ENCODE data around the gene SHB. TPM values are rescaled to one million over a fixed set of nuclear protein-coding genes. Genes with fewer than 3 reads are reported as not detected.

The SHB gene
- total RNA-seq, 4 donors from 2014 or later = 18.4 to 27.5 (median 22.0) TPM

DNA sequence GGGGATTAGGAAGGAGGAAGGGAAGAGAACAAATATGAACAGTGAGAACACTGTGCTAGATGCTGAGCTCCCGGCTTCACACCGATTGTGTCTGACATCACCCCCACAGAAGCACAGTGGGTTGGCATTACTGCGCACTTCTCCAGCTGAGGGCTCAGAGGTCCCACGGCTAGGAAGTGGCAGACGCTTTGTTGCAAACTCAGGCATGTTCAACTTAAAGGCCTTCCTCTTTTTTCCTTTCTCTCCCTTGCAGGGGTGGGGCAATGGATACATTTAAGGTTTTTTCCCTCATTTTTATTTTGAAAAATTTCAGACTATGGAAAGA is 15.5 kb upstream of the SHB start:
- no peak for DNase-seq
- WGBS, 2 donors = 70 to 73% methylated on average over 5 of the region's 5 CpGs
- H3K4me3 ChIP-seq (replicated peaks in 1 of 3) = no peak overlapping the region
- no peaks in the 10 kb centered on the region for H3K27me3 ChIP-seq
- no peaks in the 10 kb centered on the region for H3K36me3 ChIP-seq
- H3K4me1 ChIP-seq = no peaks in the 10 kb centered on the region
- no peaks in the 10 kb centered on the region for H3K9me3 ChIP-seq
- H3K27ac ChIP-seq = no peak overlapping the region
- intact Hi-C loops (cut with DNase I) = loop anchor here (10.0 kb wide), 1 partner anchor 270 kb away; no protein-coding TSS in a partner anchor
- TF ChIP-seq POLR2A (IDR thresholded peaks at IDR 0.05) (no peak), CTCF (IDR thresholded peaks at IDR 0.05) (no peak)

GRCh38 chr9:38083858-38084555 is 15.0 kb upstream of the SHB start:
- no peaks in the 10 kb centered on the region for H3K4me1 ChIP-seq
- intact Hi-C loops (cut with DNase I) = loop anchor here (10.0 kb wide), 1 partner anchor 271 kb away; no protein-coding TSS in a partner anchor
- no peak overlapping the region for H3K27ac ChIP-seq
- H3K27me3 ChIP-seq = no peaks in the 10 kb centered on the region
- WGBS, 2 donors = 90 to 92% methylated on average over 9 to 10 of the region's 10 CpGs
- TF ChIP-seq POLR2A (IDR thresholded peaks at IDR 0.05) (no peak), CTCF (IDR thresholded peaks at IDR 0.05) (no peak)
- no peak overlapping the region for H3K4me3 ChIP-seq (replicated peaks in 1 of 3)
- no peaks in the 10 kb centered on the region for H3K9me3 ChIP-seq
- H3K36me3 ChIP-seq = no peaks in the 10 kb centered on the region
- DNase-seq = no peak

- Histone ChIP-seq H3K4me1 (no peaks in the 10 kb centered on the region), H3K9me3 (no peaks in the 10 kb centered on the region), H3K4me3 (replicated peaks in 1 of 3) (no peak overlapping the region), H3K27ac (no peak overlapping the region), H3K36me3 (no peaks in the 10 kb centered on the region), H3K27me3 (no peaks in the 10 kb centered on the region)
- TF ChIP-seq CTCF (IDR thresholded peaks at IDR 0.05) (no peak), POLR2A (IDR thresholded peaks at IDR 0.05) (no peak)
- WGBS, 2 donors = 56 to 67% methylated on average over 5 of the region's 5 CpGs
- intact Hi-C loops (cut with DNase I) = loop anchor here (10.0 kb wide), 1 partner anchor 272 kb away; no protein-coding TSS in a partner anchor
- DNase-seq = no peak
Measured at GRCh38 chr9:38082446-38083287, 13.6 kb upstream of the SHB start.

- 87 to 90% methylated on average over 8 of the region's 8 CpGs for WGBS, 2 donors
- H3K36me3 ChIP-seq = no peaks in the 10 kb centered on the region
- no peak overlapping the region for H3K4me3 ChIP-seq (replicated peaks in 1 of 3)
- H3K4me1 ChIP-seq = no peaks in the 10 kb centered on the region
- no peak for DNase-seq
- H3K9me3 ChIP-seq = no peaks in the 10 kb centered on the region
- TF ChIP-seq CTCF (IDR thresholded peaks at IDR 0.05) (no peak), POLR2A (IDR thresholded peaks at IDR 0.05) (no peak)
- intact Hi-C loops (cut with DNase I) = loop anchor here (10.0 kb wide), 1 partner anchor 273 kb away; no protein-coding TSS in a partner anchor
- H3K27ac ChIP-seq = no peak overlapping the region
- no peaks in the 10 kb centered on the region for H3K27me3 ChIP-seq
Measured at GRCh38 chr9:38081356-38082108, 12.5 kb upstream of the SHB start.

All from thyroid gland (tissue), 4 donors.